Testis (tissue), 2 donors: Measurements from ENCODE around the gene CAMKK1.

Source experiments
- CTCF ChIP-seq, 3 experiments: fragments of 450-650 bp in 2 of 3; fragments of 200-600 bp in 1 of 3; sonication (generic) in 1 of 3; IDR thresholded peaks; one replicate each; pipeline ENCODE4 v1.5.1; 2016 to 2019; ENCODE audit warnings: antibody characterized with exemption in 3 of 3, mild to moderate bottlenecking in 2 of 3, moderate library complexity in 1 of 3
- POLR2A ChIP-seq: fragments of 450-650 bp; IDR thresholded peaks from one replicate; pipeline ENCODE4 v1.6.1; 2017; ENCODE audit warnings: antibody characterized with exemption, mild to moderate bottlenecking, moderate library complexity

- TF ChIP-seq CTCF (IDR thresholded peaks at IDR 0.05) (no peak), POLR2A (no peak)
Measured at GRCh38 chr17:3892095-3892998, 506 bp downstream of the CAMKK1 start.
